ENCODE results near the gene DIO3. TPM values are rescaled to one million over a fixed set of nuclear protein-coding genes. Genes with fewer than 3 reads are reported as not detected.

Gene DIO3
- total RNA-seq, 1 donor from 2014 or later = 0.13 TPM

- DNase-seq (ENCODE audit: low read depth) = no peak
- H3K27me3 ChIP-seq (ENCODE audit: control insufficient read depth, insufficient read depth, low read length) = no peaks in the 10 kb centered on the region
- H3K4me3 ChIP-seq (ENCODE audit: low read depth, low read length) = no peak overlapping the region
- no peak for TF ChIP-seq CTCF (IDR thresholded peaks at IDR 0.05; ENCODE audit: insufficient read depth, low read length, poor library complexity, severe bottlenecking)
- no peaks in the 10 kb centered on the region for H3K36me3 ChIP-seq (ENCODE audit: control insufficient read depth, insufficient read depth, low read length)
Measured at GRCh38 chr14:101598571-101599233, 37.4 kb downstream of the DIO3 start.

DNA sequence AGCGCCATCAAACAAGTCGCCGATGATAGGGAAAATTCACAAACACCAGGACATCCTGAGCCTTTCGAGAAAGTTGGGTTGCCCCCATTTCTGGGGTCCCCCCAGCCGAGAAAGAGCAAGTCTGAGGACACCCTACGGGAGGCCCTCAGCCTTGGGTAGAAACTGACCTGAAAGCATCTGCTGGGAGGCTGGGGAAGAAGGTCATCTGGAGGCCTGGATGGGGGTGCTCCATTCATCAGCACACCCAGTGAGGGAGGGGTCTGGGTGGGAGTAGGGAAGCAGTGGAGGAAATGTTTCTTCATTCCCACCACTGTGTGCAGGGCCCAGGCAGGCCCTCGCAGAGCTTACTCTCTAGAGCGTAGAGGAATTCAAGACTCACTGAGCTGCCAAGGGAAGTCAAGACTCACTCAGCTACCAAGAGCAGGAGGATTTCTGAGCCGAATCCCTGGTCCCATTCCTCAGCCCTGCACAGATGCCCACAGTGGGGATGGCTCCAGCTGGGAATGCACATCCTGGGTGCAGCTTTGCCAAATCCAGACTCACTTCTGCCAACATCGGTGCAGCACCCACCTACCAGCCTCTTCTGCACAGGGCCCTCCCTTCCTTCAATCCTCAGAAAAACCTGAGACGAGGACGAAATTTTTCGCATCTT lies 38.1 kb downstream of the DIO3 start:
- TF ChIP-seq CTCF (IDR thresholded peaks at IDR 0.05; ENCODE audit: insufficient read depth, low read length, poor library complexity, severe bottlenecking) = no peak
- H3K4me3 ChIP-seq (ENCODE audit: low read depth, low read length) = no peak overlapping the region

GRCh38 chr14:101600336-101600890 lies 39.1 kb downstream of the DIO3 start:
- DNase-seq (ENCODE audit: low read depth) = no peak
- Histone ChIP-seq H3K4me3 (ENCODE audit: low read depth, low read length) (no peak overlapping the region), H3K27me3 (ENCODE audit: control insufficient read depth, insufficient read depth, low read length) (peaks cover 2% of the 10 kb centered on the region), H3K36me3 (ENCODE audit: control insufficient read depth, insufficient read depth, low read length) (no peaks in the 10 kb centered on the region)
- no peak for TF ChIP-seq CTCF (IDR thresholded peaks at IDR 0.05; ENCODE audit: insufficient read depth, low read length, poor library complexity, severe bottlenecking)

More for the DNA sequence above, 38.1 kb downstream of the DIO3 start:
- DNase-seq (ENCODE audit: low read depth) = no peak
- Histone ChIP-seq H3K36me3 (ENCODE audit: control insufficient read depth, insufficient read depth, low read length) (no peaks in the 10 kb centered on the region), H3K27me3 (ENCODE audit: control insufficient read depth, insufficient read depth, low read length) (no peaks in the 10 kb centered on the region)

GRCh38 chr14:101600891-101601605 lies 39.8 kb downstream of the DIO3 start:
- DNase-seq (ENCODE audit: low read depth) = no peak
- no peak overlapping the region for H3K4me3 ChIP-seq (ENCODE audit: low read depth, low read length)
- TF ChIP-seq CTCF (IDR thresholded peaks at IDR 0.05; ENCODE audit: insufficient read depth, low read length, poor library complexity, severe bottlenecking) = no peak
- peaks cover 2% of the 10 kb centered on the region for H3K27me3 ChIP-seq (ENCODE audit: control insufficient read depth, insufficient read depth, low read length)
- H3K36me3 ChIP-seq (ENCODE audit: control insufficient read depth, insufficient read depth, low read length) = no peaks in the 10 kb centered on the region

DNA sequence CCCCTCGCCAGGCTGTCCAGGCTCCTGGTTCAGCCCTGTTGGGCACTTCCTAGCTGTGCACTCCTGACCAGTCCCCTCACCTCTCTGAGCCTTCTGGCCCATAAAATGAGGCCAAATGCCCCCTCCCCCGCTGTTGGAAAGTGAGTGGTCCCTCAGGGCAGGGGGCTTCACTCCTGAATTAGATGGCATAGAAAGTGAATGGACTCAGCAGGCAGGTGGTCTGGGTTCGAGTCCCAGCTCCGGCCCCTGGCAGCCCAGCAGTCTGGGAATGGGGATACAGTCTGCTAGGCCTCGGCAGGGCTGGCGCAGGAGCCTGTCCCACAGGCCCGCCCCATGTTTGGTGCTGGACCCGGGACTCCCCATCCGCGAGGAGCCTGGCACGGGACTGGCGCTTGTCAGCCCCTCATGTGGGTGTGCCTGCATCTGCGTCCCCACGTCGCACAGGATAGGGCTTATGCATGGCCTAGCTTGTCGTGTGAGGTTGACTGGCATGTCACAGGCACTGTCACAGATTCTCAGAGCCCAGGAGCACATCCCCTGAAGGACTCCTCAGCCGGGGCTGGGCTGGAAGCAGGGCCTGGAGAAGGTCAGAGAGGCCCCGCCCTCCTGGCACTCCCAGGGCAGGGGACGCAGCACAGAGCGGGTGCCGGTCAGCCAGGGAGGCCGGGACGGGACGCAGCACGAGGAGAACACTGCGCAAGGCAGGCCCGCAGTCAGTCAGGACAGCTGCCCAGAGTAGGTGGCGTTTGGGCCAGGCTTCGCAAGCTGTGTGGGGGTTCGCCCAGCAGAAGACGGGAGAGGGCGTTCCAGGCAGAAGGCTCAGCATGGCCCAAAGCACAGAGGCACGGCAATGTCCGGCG lies 40.5 kb downstream of the DIO3 start:
- DNase-seq (ENCODE audit: low read depth) = no peak
- Histone ChIP-seq H3K27me3 (ENCODE audit: control insufficient read depth, insufficient read depth, low read length) (peaks cover 2% of the 10 kb centered on the region), H3K4me3 (ENCODE audit: low read depth, low read length) (no peak overlapping the region), H3K36me3 (ENCODE audit: control insufficient read depth, insufficient read depth, low read length) (no peaks in the 10 kb centered on the region)
- no peak for TF ChIP-seq CTCF (IDR thresholded peaks at IDR 0.05; ENCODE audit: insufficient read depth, low read length, poor library complexity, severe bottlenecking)
